Nucleus accumbens (tissue), 56 donors: Measurements from ENCODE around the gene SOX5.

Experiments
- DNase-seq, 56 donors: peaks; one replicate each; lab custom pipeline; 2025; lab: John Stamatoyannopoulos, UW

SOX5 gene

GRCh38 chr12:23949348-23950209 lies at the start of gene SOX5:
Gene SOX5 (minus strand): TSS chr12:23949670. CDS start chr12:23949601, 69 bp downstream.
- peak in 18 of 56 donors; percentile 1 to 52 (median 23) for DNase-seq

DNA sequence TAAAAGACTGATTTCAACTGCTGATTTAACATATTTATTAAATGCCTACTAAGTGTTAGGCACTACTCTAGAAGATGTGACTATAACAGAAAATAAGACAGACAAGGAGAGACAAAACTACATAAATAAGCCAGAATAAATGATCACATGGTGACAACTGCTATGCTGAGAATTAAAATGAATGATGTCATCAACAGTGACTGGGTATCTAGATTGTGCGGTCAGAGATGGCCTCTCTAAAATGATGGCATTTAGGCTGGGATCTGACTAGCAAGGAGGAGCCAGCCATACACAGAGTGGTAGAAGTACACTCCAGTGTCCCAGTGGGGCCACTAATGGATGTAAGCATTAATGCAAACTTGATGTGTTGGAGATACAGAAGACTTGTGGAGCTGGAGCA lies 37.6 kb upstream of the SOX5 start:
- DNase-seq: no peak

GRCh38 chr12:23980826-23981225 lies 31.4 kb upstream of the SOX5 start:
- no peak for DNase-seq

GRCh38 chr12:23964812-23965211 lies 15.3 kb upstream of the SOX5 start:
- DNase-seq: no peak

DNA sequence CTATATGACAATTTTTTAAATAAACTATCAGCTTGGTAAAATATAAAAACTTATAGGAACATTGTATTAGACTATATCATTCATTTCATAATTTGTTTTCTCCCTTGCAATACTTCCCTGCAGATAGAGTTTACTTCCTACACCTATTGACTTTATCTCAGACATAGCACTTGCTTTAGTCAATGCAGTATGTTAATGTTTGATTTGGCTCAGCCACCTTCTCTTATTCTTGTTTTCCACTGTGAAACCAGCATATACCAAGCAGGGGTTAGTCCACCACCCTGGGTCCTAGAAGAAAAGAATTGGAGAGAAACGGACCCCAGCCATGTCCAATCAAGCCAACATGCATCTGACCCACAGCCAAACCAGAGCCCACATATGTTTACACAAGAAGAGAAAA lies 10.4 kb upstream of the SOX5 start:
- DNase-seq: no peak

DNA sequence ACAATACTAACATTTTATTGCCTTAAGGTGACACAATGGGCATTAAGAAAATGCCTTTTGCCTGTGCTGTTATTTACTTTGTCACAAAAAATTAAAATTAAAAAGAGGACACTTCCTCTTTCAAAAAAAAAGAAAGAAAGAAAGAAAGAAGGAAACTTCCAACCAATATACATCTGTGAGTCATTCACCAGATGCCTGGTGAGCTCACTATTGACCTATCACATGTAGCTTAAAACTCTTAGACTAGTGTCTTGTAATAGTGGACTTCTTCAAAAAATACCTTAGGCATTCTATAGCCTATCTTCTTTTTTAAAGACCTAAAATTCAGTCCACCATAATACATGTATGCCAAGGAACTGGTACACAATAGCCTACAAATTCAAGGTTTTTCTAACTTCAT lies 4.9 kb upstream of the SOX5 start:
- no peak for DNase-seq

DNA sequence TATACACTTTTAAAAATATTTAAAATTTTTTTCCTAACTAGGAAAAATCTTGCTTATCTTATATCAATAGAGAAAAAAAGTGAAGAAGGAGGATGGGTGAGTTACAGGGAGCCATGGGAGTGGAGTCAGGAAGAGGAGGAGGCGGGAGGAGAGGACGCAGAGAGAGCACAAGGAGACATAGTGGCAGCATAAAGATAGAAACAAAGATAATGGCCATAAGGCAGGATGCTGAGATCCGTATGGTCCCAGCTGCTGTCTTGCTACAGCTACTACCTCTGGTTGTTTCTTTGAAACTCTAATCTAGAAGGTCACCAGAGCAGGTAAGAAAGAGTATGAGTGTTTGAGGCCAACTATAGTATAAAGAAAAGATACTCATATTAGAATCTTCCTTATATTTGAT lies 2.6 kb upstream of the SOX5 start:
- no peak for DNase-seq

DNA sequence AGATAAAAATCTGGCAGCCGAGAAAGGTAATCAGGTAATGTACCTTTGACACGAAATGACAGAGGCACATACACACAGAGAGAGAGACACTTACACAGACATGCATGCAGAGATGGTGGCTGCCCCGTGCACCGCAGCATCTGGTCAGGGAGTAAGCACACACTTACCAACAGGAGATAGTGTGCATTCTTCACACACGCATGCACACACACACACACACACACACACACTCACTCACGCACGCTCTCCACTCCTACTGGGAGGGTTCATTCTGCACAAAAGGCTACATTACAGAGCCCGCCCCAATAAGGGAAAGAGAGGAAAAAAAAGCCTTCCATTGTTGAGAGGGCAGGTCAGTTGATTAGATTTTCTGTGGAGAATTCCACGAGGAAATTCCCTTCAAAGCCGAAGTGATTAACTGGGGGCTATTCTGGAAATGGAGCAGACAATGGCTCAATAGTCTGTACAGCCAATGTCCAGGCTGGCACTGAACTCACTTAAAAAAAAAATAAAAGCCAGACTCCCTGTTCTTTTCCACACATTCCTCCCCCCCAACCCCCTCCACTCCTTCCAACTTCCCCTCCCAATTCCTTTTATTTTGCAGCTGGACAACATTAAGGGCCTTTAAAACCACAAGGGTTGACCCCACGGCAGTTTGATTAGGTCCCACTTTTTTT lies 1.4 kb upstream of the SOX5 start:
- peak in 6 of 56 donors; percentile 0 to 14 (median 6) for DNase-seq

DNA sequence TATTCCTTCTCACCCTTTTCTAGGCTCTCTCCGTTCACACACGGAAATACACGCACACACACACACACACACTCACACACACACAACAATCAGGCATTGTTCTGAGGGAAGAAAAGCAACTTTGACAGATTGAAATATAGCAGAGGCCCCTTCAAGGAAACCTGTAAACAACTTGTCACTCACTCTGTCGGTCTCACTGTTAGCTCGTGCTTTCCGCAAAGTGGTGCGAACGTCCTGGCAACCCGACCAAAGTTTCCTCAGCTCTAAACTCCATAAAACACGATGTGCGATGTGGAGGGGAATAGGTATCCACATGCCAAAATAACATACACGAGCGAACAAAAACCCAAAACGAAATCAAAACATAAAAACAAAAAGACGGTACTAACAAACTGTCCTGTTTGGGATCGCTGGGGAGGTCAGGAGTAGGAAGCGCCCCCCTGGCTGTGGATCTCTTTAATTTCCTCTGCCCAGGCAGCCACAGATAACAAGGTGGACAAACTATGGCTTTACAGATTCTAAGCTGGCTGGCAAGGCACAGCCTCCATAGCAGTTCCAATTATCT lies 822 bp upstream of the SOX5 start:
- DNase-seq: peak in 5 of 56 donors; percentile 3 to 46 (median 12)

DNA sequence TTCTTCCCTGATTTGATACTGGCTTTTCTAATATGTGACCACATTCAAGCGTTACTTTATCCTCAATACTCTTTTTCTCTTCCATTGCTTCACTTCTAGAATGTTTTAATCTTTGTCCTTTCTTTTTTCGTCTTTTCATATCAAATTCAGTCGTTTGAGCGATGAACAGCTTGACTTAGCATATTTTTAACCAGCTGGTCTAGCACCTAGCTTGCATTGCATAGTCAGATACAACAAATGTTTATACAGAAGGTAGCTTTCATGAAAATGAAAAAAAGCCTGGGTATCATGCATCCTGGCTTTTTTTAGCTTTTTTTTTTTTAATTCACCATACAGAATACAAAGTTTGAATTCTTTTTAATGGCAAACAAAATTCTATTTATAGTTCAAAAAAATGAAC lies 1.2 kb downstream of the SOX5 start:
- DNase-seq: no peak

- DNase-seq: no peak
Measured at GRCh38 chr12:23947395-23947794, 2.1 kb downstream of the SOX5 start.

- no peak for DNase-seq
Measured at GRCh38 chr12:23945249-23945648, 4.2 kb downstream of the SOX5 start.

DNA sequence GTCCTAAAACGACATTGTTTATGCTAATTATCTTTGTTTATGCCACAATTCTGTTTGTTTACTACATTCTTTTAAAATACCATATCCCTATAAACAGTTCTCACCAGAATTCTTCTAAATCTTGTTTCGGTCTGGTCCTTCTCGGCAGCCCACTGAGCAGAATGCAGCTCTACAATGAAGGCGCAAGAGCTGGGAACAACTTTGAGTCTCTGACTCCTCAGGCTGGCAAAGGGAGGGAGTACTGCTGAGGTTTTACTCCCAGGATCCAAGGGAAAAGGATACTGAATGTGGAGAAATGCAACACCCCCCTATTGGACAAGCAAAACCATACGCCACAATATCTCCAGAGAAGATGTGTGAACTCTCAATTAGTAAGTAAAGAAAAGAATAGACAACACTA lies 5.4 kb downstream of the SOX5 start:
- peak in 4 of 56 donors; percentile 1 to 10 (median 8) for DNase-seq

DNA sequence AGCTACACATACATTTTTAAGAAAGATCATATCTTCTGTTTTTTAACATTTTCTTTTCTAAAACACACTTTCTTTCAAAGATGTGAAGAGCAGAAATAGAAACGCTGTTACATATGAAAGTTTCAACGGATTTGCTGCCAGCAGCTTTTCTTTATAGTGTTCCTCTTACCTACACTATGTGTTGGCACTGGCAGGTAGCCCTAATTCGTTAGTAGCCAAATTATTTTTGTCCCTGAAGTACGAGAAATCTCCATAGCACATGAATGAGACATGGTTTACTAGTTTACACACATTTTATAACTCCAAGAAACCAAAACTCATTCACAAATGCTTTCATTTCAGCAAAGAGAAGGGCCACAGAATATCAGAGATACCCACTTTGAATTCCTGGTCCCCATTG lies 6.6 kb downstream of the SOX5 start:
- DNase-seq: no peak

DNA sequence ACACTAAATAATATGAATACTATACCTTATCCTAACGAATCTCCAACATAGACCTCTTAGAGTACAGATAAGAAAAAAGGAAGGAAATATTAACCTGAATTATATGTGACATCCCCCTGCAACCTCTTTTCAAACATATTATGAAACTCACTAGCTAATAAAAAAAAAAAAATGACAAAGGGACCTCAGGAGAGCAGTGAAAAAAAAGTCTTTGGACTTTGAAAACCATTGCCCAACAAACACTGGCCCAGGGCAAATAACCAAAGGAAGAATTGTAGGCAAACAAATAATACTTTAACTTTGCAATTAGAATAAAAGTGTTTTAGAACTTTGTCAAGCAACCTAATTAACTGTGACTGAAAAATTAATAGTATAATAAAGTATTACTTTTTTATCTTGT lies 7.7 kb downstream of the SOX5 start:
- no peak for DNase-seq

GRCh38 chr12:23938422-23938821 lies 11.0 kb downstream of the SOX5 start:
- DNase-seq: no peak

DNA sequence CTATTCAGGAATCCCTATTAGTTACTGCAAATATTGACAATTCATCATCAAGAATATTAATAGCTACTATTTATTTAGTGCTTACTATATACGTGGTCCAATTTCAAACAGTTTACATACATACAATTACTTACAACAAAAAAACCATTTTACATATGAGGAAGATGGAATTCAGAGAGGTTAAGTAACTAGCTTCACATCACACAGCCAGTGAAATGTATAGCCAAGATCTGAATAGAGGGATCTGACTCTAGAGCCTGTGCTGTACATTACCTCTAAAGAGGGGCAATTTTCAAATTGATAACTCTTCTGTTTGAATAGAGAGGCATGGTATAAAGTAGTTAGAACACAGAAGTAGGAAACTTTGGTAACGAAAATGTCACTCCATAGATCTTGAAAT lies 18.3 kb downstream of the SOX5 start:
- DNase-seq: no peak

- DNase-seq: no peak
Measured at GRCh38 chr12:23930599-23930998, 18.9 kb downstream of the SOX5 start.

GRCh38 chr12:23929906-23930305 lies 19.6 kb downstream of the SOX5 start:
- no peak for DNase-seq

DNA sequence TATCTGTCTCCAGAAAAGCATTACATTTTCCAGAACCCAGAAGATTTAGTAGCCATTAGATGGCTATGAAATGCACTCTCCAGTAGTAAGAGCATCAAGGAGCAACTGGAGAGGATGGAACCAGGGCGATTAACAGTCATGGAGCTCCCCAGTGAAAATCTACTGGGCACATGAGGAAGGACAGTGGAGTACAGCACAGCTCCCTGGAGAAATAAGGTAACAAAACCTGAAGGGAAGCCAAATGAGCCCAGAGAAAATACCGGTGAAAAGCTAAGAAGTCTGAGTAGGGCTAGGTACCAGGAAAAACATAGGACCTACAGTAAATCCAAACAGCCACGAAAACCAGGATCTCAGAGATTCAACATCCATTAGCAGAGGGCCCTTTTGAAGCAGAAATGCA lies 21.6 kb downstream of the SOX5 start:
- no peak for DNase-seq

DNA sequence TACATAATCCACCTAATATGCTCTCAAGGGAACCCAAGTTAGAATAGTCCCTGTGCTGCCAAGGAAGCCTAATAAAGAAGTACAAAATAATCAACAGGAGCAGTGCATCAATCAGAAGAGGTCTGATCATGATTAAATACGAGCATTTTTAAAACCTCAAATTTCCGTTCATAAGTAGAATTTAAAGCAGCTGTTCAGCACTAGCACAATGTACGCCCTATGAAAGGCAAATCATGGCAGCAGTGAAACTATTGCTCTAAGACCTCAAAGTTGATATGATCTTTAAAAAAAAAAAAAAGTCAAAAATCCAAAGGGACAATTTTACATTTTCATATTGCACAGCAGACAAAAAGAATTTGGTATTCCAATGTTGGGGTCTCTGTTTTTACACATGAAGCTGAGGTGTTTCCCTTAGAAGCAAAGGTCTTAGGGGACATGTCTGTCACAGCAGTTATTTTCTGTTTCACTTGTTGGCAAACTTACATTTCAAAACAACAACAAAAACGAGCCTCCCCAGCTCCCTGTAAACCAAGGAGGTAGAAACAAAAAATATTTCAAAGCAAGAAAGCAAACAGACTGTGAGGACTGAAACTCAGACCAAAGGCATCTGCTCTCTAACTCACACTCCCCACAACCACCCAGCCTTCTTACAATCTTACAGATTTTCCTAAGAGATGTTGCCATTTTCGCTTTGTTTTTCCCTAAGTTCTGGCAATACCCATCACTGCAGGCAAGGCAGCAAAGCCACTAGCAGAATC lies 28.2 kb downstream of the SOX5 start:
- no peak for DNase-seq
